BLaER1 treated with 17β-estradiol and CSF1 and Interleukin-3, amounts not matched to agents 10 nM and 100 nM (cell line): ENCODE data around the gene JAK1.
A peak's percentile ranks its signal among the peaks of the same experiment; 100 is the strongest.

Experiments used
- H3K27ac ChIP-seq, 11 experiments: shearing (Covaris generic); formaldehyde crosslinking; 2 replicates each; pipeline ENCODE4 v1.8.1; 2022
- H3K27me3 ChIP-seq, 11 experiments: shearing (Covaris generic); formaldehyde crosslinking; 2 replicates each; pipeline ENCODE4 v1.8.1; 2022
- H3K36me3 ChIP-seq, 11 experiments: shearing (Covaris generic); formaldehyde crosslinking; 2 replicates each; pipeline ENCODE4 v1.8.1; 2022
- H3K4me1 ChIP-seq, 10 experiments: shearing (Covaris generic); formaldehyde crosslinking; 2 replicates each; pipeline ENCODE4 v1.8.1; 2022
- H3K4me2 ChIP-seq, 11 experiments: shearing (Covaris generic); formaldehyde crosslinking; 2 replicates each; pipeline ENCODE4 v1.8.1; 2022
- H3K4me3 ChIP-seq, 10 experiments: shearing (Covaris generic); formaldehyde crosslinking; 2 replicates each; pipeline ENCODE4 v1.8.1; 2022
- H3K9ac ChIP-seq, 11 experiments: shearing (Covaris generic); formaldehyde crosslinking; 2 replicates each; pipeline ENCODE4 v1.8.1; 2022
- H3K9me3 ChIP-seq, 11 experiments: shearing (Covaris generic); formaldehyde crosslinking; replicated peaks in 1 of 11; 2 replicates each; pipeline ENCODE4 v1.8.1; 2022
- H4K20me1 ChIP-seq, 11 experiments: shearing (Covaris generic); formaldehyde crosslinking; 2 replicates each; pipeline ENCODE4 v1.8.1; 2022
- Cebpa-rat ChIP-seq, 11 experiments: shearing (Covaris generic); IDR thresholded peaks; 2 replicates each; pipeline ENCODE4 v1.8.1; 2022

The JAK1 gene

DNA sequence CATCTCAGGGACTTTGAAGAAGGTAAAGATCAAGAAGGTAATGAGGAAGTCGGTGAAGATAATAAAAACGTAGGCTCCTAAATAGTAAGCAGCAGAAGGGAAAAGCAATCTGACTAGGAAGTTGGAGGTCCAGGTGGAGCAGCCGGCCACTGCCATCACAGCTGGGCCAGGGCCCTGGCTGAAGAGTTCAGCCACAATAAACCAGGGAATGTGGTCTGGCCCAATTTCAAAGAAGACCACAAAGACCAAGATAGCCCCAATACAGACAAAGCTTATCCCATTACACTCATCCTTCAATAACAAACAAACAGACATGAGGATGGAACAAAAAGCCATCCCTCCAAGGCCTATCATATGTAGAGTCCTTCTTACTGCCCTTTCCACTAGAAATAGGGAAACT is 18.4 kb upstream of the JAK1 start:
- no peaks in the 10 kb centered on the region for H4K20me1 ChIP-seq
- no peak overlapping the region for H3K27ac ChIP-seq
- H3K27me3 ChIP-seq: no peaks in the 10 kb centered on the region
- no peak overlapping the region for H3K4me3 ChIP-seq
- H3K4me2 ChIP-seq: peak overlapping the region in 7 of 11 experiments; percentile 23 to 55 (median 39); a peak in 6 of 22 replicates
- H3K36me3 ChIP-seq: no peaks in the 10 kb centered on the region
- H3K9ac ChIP-seq: no peak overlapping the region
- peaks cover 18 to 37% (median 22%) of the 10 kb centered on the region in 10 experiments for H3K4me1 ChIP-seq
- peaks cover 0 to 4% (median 0%) of the 10 kb centered on the region in 11 experiments; a peak in 1 of 22 replicates for H3K9me3 ChIP-seq
- TF ChIP-seq Cebpa-rat (IDR thresholded peaks at IDR 0.05): no peak

DNA sequence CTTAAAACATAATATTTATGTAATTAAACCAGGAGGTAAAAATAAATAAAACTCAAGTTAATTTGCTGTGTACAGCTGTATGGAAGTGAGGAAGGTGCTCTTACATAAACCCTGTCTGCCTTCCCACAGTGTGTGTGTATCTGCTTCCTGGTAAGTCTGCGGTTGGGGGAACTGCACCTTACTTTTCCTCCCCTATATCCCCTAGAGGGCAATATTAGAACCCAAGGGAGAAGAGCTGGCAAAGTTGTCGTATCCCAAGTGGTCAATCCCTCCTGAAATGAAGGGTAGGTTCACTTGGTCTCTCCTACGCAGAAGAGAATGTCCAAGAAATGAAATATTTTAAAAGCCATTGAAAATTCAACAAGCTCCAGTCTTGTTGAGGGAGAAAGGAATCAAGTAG is 17.8 kb upstream of the JAK1 start:
- peaks cover 0 to 4% (median 0%) of the 10 kb centered on the region in 11 experiments; a peak in 1 of 22 replicates for H3K9me3 ChIP-seq
- no peak overlapping the region for H3K27ac ChIP-seq
- no peaks in the 10 kb centered on the region for H3K27me3 ChIP-seq
- TF ChIP-seq Cebpa-rat (IDR thresholded peaks at IDR 0.05): no peak
- no peaks in the 10 kb centered on the region for H3K36me3 ChIP-seq
- H3K4me1 ChIP-seq: peaks cover 18 to 41% (median 26%) of the 10 kb centered on the region in 10 experiments
- H4K20me1 ChIP-seq: no peaks in the 10 kb centered on the region
- peak overlapping the region in 10 of 11 experiments; percentile 18 to 55 (median 40); a peak in 16 of 22 replicates for H3K4me2 ChIP-seq
- H3K9ac ChIP-seq: no peak overlapping the region
- no peak overlapping the region for H3K4me3 ChIP-seq

DNA sequence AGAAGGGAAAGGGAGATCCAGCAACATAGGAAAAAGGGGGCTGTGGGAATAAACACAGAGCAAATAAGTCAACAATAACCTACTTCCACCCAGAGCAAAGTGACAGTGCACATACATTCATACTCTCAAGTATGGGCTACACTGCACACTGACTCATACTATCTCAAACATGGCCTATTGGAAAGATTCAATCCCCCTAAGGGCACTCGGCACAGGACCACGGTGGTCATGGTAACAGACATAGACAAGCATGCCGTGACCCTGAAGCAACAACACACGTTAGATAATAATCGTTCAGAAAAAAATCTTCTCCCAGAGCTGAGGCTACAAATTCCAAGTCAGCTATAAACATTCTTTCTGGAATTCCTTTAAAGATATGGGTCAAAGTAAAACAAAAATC is 16.8 kb upstream of the JAK1 start:
- Histone ChIP-seq H3K9me3 (peaks cover 0 to 4% (median 0%) of the 10 kb centered on the region in 11 experiments; a peak in 1 of 22 replicates), H3K27me3 (no peaks in the 10 kb centered on the region), H3K4me1 (peaks cover 16 to 36% (median 25%) of the 10 kb centered on the region in 10 experiments), H3K4me3 (no peak overlapping the region), H4K20me1 (no peaks in the 10 kb centered on the region), H3K9ac (no peak overlapping the region), H3K36me3 (no peaks in the 10 kb centered on the region), H3K4me2 (peak overlapping the region in 5 of 11 experiments; percentile 39 to 55 (median 50); a peak in 4 of 22 replicates), H3K27ac (no peak overlapping the region)
- no peak for TF ChIP-seq Cebpa-rat (IDR thresholded peaks at IDR 0.05)

DNA sequence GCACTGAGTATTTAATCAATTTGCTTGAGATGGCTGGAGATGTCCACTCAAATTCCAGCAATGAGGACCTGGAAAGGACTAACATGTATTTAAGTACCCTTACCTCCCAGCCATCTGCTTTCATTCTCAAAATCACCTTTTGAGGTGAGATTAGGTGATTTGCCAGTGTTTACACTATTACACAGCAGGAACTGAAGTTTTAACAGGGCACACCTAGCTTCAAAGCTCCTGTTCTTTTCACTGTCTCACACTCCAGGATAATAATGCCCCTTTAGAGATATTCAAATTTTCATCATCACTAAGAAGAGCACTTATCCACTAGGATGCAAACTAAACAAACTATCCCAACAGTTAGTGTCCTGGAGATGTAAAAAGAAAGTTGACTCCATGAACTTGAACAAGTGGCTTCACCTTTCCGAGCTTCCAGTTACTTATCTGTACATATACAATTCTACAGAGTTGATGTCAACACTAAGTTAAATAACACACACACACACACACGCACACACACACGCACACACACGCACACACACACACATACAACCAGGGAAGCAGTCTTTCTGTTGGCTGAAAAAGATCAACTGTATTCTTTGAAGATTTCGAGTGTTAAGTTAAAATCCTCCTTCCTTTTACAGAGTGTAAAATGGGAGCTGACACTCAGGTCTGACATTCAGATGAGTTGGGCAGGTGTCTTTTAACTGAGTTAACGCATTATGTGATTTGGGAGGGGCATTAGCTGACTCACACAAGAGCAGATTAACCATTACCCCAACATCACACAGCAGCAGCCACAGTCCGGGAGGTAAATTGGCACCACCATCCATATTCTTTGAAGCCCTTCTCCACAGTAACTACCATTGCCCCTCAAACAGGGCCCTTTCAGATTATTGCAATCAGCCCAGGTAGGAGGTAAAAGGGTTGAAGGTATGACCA is 15.5 kb upstream of the JAK1 start:
- Histone ChIP-seq H3K27ac (no peak overlapping the region), H3K9ac (no peak overlapping the region), H3K36me3 (no peaks in the 10 kb centered on the region), H4K20me1 (no peaks in the 10 kb centered on the region), H3K4me3 (no peak overlapping the region), H3K9me3 (peaks cover 0 to 4% (median 0%) of the 10 kb centered on the region in 11 experiments; a peak in 1 of 22 replicates), H3K27me3 (no peaks in the 10 kb centered on the region), H3K4me2 (no peak overlapping the region), H3K4me1 (peaks cover 4 to 24% (median 20%) of the 10 kb centered on the region in 10 experiments)
- no peak for TF ChIP-seq Cebpa-rat (IDR thresholded peaks at IDR 0.05)

DNA sequence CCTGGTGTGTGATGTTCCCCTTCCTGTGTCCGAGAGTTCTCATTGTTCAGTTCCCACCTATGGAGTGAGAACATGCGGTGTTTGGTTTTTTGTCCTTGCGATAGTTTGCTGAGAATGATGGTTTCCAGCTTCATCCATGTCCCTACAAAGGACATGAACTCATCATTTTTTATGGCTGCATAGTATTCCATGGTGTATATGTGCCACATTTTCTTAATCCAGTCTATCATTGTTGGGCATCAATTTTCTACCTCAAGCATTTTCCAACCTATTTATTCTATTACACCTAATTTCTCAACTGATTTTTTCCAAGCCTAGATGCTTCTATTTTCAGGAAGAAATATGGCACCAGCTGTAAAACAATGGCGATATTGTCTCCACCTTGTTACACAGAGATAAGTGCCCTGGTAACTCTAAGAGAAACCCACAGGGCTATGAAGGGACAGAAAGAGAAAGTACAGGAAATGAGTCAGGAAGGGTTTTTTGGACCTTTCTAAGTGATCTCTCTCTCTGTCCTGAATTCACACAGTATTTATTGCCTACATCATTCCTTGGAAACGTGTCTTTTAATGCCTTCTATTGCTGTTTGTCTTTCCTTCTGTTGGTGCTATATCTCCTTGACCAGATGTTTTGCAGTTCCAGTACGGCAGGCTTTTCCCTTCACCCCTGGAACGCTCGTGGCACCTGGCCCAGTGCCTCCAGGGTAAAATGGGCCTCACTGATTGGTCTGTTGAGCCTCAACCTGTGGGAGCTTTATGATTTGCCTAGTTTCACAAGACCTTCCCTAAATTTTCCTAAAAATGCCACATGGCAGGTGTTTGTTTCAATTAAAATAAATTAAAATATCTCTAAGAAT is 14.6 kb upstream of the JAK1 start:
- Histone ChIP-seq H4K20me1 (no peaks in the 10 kb centered on the region), H3K4me3 (no peak overlapping the region), H3K36me3 (no peaks in the 10 kb centered on the region), H3K9ac (no peak overlapping the region), H3K27ac (no peak overlapping the region), H3K4me2 (no peak overlapping the region), H3K9me3 (peaks cover 0 to 4% (median 0%) of the 10 kb centered on the region in 11 experiments; a peak in 1 of 22 replicates), H3K4me1 (peaks cover 0 to 24% (median 20%) of the 10 kb centered on the region in 10 experiments; a peak in 17 of 20 replicates), H3K27me3 (no peaks in the 10 kb centered on the region)
- no peak for TF ChIP-seq Cebpa-rat (IDR thresholded peaks at IDR 0.05)

DNA sequence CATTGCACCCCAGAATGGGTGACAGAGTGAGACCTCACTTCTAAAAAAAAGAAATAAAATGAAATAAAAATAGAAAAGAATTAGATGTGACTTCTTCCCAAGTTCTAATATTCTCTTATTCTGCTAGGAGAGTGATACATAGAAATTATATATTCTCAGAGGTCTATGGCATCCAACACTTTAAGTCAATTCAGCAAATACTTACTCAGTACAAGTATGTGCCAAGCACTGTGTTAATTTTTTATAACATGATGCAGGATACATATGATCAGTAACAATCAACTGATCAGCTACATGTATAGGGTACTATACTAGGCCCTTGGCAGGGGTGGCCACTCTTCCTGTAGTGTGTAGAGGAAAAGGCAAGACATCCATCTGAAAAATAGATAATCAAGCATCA is 13.0 kb upstream of the JAK1 start:
- no peak for TF ChIP-seq Cebpa-rat (IDR thresholded peaks at IDR 0.05)

DNA sequence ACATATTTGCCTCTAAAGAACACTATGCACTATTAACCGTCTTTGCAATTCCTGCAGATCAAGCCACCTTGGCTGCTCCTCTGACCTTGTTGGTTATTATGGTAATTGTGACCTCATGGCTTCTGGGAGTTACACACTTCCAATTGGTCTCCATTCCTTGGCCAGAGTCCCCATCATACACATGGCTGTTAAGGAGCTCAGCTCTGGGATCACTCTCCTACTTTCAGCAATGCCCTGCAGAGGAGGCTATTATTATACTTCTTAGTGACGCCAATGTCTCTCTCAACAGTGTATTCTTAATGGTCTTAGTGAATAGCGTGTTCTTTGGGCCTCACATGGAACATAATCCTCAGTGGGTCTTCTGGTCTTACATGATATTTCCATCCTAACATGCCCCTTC is 10.0 kb upstream of the JAK1 start:
- Histone ChIP-seq H3K4me1 (peaks cover 0 to 11% (median 5%) of the 10 kb centered on the region in 10 experiments; a peak in 8 of 20 replicates), H3K27ac (no peak overlapping the region), H3K36me3 (no peaks in the 10 kb centered on the region), H3K9me3 (peaks cover 0 to 4% (median 0%) of the 10 kb centered on the region in 11 experiments; a peak in 1 of 22 replicates), H4K20me1 (no peaks in the 10 kb centered on the region), H3K9ac (no peak overlapping the region), H3K4me3 (no peak overlapping the region), H3K4me2 (no peak overlapping the region), H3K27me3 (no peaks in the 10 kb centered on the region)
- TF ChIP-seq Cebpa-rat (IDR thresholded peaks at IDR 0.05): no peak

More for the DNA sequence above, 13.0 kb upstream of the JAK1 start:
- Histone ChIP-seq H3K36me3 (no peaks in the 10 kb centered on the region), H3K4me3 (no peak overlapping the region), H3K9ac (no peak overlapping the region), H3K4me2 (peak overlapping the region in 4 of 11 experiments; percentile 4 to 24 (median 17); a peak in 4 of 22 replicates), H3K9me3 (peaks cover 0 to 4% (median 0%) of the 10 kb centered on the region in 11 experiments; a peak in 1 of 22 replicates), H3K27ac (no peak overlapping the region), H3K4me1 (peaks cover 0 to 21% (median 15%) of the 10 kb centered on the region in 10 experiments; a peak in 17 of 20 replicates), H3K27me3 (no peaks in the 10 kb centered on the region), H4K20me1 (no peaks in the 10 kb centered on the region)

DNA sequence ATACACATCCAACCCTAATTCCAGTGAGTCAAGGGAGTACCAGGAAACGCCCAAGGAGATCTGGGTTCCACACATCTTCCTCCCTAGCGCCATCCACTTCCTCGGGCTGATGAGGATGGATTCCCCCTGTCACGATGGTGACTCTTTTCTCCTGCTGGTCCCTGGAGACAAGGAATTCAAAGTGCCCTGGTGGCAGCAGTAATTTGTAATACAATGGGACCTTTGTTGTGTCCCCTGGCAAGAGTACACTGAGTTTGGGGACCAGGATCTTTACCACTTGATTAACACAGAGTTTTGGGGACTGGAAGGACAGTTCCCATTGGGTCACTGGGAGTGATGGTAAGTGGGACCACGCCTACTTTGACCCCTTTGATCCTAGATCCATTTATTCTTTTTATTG is 9.4 kb upstream of the JAK1 start:
- Histone ChIP-seq H3K9me3 (no peaks in the 10 kb centered on the region), H4K20me1 (no peaks in the 10 kb centered on the region), H3K27ac (no peak overlapping the region), H3K36me3 (no peaks in the 10 kb centered on the region), H3K4me1 (peaks cover 0 to 11% (median 5%) of the 10 kb centered on the region in 10 experiments; a peak in 7 of 20 replicates), H3K4me2 (no peak overlapping the region), H3K9ac (no peak overlapping the region), H3K4me3 (no peak overlapping the region), H3K27me3 (no peaks in the 10 kb centered on the region)
- TF ChIP-seq Cebpa-rat (IDR thresholded peaks at IDR 0.05): no peak

DNA sequence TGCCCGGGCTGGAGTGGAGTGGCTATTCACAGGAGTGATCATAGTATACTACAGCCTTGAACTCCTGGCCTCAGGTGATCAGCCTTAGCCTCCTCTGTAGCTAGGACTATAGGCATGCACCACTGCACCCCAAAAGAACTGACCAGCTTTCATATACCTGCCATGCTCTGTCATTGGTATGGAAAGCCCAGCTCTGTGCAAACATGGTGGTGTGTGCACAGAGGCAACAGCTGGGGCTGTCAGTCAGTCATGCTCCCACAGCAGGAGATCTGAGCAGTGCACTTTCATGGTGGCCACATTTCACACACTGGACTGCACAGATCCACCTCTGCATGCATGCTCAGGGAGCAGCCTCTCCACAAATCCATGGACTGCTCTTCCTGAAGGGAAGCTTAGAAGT is 8.8 kb upstream of the JAK1 start:
- peaks cover 0 to 10% (median 5%) of the 10 kb centered on the region in 10 experiments; a peak in 7 of 20 replicates for H3K4me1 ChIP-seq
- no peak overlapping the region for H3K9ac ChIP-seq
- H3K9me3 ChIP-seq: no peaks in the 10 kb centered on the region
- H3K27me3 ChIP-seq: no peaks in the 10 kb centered on the region
- no peak for TF ChIP-seq Cebpa-rat (IDR thresholded peaks at IDR 0.05)
- no peak overlapping the region for H3K27ac ChIP-seq
- no peaks in the 10 kb centered on the region for H4K20me1 ChIP-seq
- H3K4me3 ChIP-seq: no peak overlapping the region
- H3K4me2 ChIP-seq: no peak overlapping the region
- H3K36me3 ChIP-seq: no peaks in the 10 kb centered on the region
